GM21576 (cell line): ENCODE results near the gene GAB2.

Experiments
- ATAC-seq: cut with Tn5 transposase; IDR thresholded peaks from one replicate; pipeline ENCODE4 v1.9.1; 2021; ENCODE audit warnings: mild to moderate bottlenecking, moderate library complexity; ENCODE audit not compliant: unreplicated experiment

GAB2 gene

GRCh38 chr11:78170413-78170812 is 247.2 kb downstream of the GAB2 start:
- ATAC-seq = no peak

- no peak for ATAC-seq
Measured at GRCh38 chr11:78168539-78169477, 248.8 kb downstream of the GAB2 start.

- ATAC-seq = no peak
Measured at GRCh38 chr11:78166855-78167469, 250.7 kb downstream of the GAB2 start.
